ENCODE measurements around the gene UBAP2.

- TF ChIP-seq, protein P1, sequence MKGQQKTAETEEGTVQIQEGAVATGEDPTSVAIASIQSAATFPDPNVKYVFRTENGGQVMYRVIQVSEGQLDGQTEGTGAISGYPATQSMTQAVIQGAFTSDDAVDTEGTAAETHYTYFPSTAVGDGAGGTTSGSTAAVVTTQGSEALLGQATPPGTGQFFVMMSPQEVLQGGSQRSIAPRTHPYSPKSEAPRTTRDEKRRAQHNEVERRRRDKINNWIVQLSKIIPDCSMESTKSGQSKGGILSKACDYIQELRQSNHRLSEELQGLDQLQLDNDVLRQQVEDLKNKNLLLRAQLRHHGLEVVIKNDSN (IDR thresholded peaks at IDR 0.05) = no peak
- TF ChIP-seq MAX (IDR thresholded peaks at IDR 0.05) (no peak), EP300 (IDR thresholded peaks at IDR 0.05; ENCODE audit: borderline replicate concordance) (no peak), CEBPB (IDR thresholded peaks at IDR 0.05) (no peak), ZBTB7A (IDR thresholded peaks at IDR 0.05; ENCODE audit: low read depth) (no peak), CREB1 (IDR thresholded peaks at IDR 0.05; ENCODE audit: low read depth) (no peak), EGR1 (IDR thresholded peaks at IDR 0.05) (no peak), TAF1 (IDR thresholded peaks at IDR 0.05; ENCODE audit: low read depth) (no peak), YY1 (IDR thresholded peaks at IDR 0.05; ENCODE audit: low read depth) (no peak), TEAD4 (IDR thresholded peaks at IDR 0.05) (no peak), NFIC (IDR thresholded peaks at IDR 0.05) (no peak), RAD21 (IDR thresholded peaks at IDR 0.05; ENCODE audit: low read depth) (peak; percentile 28; the same call in 1 of the 2 replicates), TCF12 (IDR thresholded peaks at IDR 0.05; ENCODE audit: low read depth) (no peak)
- TF ChIP-seq, protein P2, sequence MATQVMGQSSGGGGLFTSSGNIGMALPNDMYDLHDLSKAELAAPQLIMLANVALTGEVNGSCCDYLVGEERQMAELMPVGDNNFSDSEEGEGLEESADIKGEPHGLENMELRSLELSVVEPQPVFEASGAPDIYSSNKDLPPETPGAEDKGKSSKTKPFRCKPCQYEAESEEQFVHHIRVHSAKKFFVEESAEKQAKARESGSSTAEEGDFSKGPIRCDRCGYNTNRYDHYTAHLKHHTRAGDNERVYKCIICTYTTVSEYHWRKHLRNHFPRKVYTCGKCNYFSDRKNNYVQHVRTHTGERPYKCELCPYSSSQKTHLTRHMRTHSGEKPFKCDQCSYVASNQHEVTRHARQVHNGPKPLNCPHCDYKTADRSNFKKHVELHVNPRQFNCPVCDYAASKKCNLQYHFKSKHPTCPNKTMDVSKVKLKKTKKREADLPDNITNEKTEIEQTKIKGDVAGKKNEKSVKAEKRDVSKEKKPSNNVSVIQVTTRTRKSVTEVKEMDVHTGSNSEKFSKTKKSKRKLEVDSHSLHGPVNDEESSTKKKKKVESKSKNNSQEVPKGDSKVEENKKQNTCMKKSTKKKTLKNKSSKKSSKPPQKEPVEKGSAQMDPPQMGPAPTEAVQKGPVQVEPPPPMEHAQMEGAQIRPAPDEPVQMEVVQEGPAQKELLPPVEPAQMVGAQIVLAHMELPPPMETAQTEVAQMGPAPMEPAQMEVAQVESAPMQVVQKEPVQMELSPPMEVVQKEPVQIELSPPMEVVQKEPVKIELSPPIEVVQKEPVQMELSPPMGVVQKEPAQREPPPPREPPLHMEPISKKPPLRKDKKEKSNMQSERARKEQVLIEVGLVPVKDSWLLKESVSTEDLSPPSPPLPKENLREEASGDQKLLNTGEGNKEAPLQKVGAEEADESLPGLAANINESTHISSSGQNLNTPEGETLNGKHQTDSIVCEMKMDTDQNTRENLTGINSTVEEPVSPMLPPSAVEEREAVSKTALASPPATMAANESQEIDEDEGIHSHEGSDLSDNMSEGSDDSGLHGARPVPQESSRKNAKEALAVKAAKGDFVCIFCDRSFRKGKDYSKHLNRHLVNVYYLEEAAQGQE (IDR thresholded peaks at IDR 0.05; ENCODE audit: low read depth) = no peak
These were observed 126.5 kb downstream of the UBAP2 start for GRCh38 chr9:33921967-33922895.

Measured in Ishikawa (cell line).